Esophagus muscularis mucosa (tissue), 3 donors: ENCODE measurements around the gene MPRIP.

Experiments used
- CTCF ChIP-seq, 3 experiments: fragments of 200-600 bp in 2 of 3; fragments of 450-650 bp in 1 of 3; sonication (generic) in 2 of 3; IDR thresholded peaks; one replicate each; pipeline ENCODE4 v1.5.1; 2017 to 2019; ENCODE audit warnings: antibody characterized with exemption in 3 of 3, mild to moderate bottlenecking in 2 of 3, moderate library complexity in 1 of 3
- POLR2AphosphoS5 ChIP-seq, 2 donors: sonication (generic); formaldehyde crosslinking; IDR thresholded peaks; one replicate each; pipeline ENCODE4 v1.6.1; 2017; ENCODE audit warnings: antibody characterized with exemption in 2 of 2

GRCh38 chr17:17087424-17088015, 45.3 kb downstream of the MPRIP start:
- TF ChIP-seq POLR2AphosphoS5 (IDR thresholded peaks at IDR 0.05) (no peak), CTCF (IDR thresholded peaks at IDR 0.05) (no peak)
